GM12874 (cell line): ENCODE results near the gene IRAK1.

Experiments used
- TF ChIP-seq, protein P1 (sequence below): IDR thresholded peaks from 2 replicates; pipeline ENCODE4 v1.5.1; 2011; ENCODE audit warnings: low read depth, mild to moderate bottlenecking, control low read depth, low read length, moderate library complexity; ENCODE audit not compliant: insufficient read depth

IRAK1 gene

DNA sequence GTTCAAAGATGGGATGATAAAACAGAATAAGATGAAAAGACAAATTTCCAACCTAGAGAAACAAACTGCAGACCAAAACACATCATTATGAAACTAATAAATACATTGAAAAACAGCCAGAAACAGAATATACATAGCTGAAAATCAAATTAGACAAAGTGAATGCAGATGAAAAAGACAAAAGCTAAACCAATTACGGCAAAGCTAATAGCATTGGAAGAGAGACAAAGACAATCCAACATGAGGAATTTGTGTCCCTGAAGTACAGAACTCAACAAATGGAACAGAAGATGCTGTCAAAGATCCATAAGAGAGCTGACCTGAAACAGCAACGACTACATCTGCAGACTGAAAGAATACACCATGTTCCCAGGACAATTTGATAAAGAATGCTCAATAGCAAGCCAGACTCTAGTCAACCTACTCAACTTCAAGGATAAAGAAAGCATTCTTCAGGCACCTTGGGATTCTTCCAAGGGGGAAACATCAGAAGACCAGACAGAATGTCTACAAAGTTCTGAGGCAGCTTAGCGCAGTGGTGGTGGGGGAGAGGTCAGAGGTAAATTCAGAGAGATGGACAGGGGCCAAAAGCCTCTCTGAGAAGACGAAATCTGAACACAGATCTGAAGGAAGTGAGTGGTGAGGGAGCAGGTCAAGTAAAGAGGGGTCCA lies 27.4 kb upstream of the IRAK1 start:
- TF ChIP-seq, protein P1, sequence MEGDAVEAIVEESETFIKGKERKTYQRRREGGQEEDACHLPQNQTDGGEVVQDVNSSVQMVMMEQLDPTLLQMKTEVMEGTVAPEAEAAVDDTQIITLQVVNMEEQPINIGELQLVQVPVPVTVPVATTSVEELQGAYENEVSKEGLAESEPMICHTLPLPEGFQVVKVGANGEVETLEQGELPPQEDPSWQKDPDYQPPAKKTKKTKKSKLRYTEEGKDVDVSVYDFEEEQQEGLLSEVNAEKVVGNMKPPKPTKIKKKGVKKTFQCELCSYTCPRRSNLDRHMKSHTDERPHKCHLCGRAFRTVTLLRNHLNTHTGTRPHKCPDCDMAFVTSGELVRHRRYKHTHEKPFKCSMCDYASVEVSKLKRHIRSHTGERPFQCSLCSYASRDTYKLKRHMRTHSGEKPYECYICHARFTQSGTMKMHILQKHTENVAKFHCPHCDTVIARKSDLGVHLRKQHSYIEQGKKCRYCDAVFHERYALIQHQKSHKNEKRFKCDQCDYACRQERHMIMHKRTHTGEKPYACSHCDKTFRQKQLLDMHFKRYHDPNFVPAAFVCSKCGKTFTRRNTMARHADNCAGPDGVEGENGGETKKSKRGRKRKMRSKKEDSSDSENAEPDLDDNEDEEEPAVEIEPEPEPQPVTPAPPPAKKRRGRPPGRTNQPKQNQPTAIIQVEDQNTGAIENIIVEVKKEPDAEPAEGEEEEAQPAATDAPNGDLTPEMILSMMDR, result no peak

DNA sequence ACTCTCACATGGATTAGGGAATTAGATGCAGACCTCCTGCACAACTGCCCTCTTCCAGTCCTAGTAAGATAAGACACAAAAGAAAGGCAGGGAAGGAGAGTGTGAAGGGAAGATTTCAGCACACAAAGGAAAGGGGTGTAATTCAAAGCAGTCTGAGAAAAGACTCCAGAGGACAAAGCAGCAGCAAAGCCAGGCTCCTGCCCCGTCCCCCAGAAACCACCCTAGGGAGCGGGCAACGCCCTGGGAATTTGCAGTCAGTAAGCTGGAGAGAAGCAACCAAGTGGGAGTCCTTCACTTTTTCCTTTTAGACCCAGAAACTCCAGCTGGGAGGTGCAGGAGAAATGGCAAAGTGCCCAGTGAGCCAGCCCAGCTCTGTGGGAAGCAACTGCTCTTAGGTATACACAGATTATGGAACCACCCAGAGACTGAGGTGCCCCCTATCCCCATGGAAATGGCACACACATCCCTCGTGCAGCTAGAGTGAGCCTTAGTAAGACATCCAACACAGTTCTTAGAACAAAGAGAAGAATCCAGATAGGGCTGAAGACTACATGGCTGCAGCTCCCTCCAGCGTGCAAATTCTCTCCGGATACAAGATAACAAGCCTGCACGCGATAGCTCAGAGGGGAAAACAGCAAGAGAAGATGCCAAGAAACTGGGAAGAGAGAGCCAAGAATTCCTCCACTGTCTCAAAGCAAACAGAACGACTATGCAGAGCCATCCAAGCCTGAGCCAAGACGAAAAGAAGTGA lies 26.5 kb upstream of the IRAK1 start:
- TF ChIP-seq, protein P1, result no peak

DNA sequence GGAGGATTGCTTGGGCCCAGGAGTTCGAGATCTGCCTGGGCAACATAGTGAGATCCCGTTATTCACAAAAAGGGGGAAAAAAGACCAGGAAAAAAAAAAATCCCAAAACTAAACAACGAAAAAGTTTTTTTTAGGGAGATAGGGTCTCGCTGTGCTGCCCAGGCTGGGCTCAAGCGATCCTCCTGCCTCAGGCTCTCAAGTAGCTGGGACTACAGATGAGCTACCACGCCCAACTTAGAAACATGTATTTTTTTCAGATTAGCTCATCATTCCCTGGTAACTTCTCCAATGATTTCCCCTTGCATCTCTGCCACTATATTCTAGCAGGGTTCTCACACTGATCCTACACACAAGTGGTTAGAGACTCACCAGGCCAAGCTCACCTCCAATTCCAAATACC lies 24.4 kb upstream of the IRAK1 start:
- TF ChIP-seq, protein P1, result no peak

DNA sequence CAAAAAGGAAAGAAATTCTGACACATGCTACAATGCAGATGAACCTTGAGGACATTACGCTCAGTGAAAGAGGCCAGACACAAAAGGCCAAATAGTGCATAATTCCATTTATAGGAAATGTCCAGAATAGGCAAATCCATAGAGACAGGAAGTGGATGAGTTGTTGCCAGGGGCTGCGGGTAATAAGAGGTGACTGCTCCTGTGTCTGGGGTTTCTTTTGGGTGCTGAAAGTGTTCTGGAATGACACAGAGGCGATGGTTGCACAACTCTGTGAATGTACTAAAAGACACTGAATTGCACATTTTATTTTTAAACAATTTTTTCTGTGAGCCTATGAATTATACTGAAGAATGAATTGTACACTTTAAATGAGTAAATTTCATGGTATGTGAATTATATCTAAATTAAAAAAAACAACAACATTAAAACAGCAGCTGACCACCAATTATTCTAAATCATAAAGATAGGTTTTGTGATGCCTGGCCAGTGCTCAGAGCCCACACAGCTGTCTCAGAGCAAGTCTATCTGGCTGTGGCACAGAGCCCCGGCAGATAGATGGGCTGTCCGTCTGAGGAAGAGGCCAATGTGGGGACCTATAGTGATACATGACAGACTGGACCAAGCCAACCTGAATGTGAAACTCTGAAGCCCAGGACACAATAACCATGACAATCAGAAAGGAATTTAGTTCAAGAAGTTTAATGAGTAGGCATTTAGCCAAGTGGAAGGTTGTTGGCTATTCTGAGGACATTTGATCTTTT lies 23.5 kb upstream of the IRAK1 start:
- TF ChIP-seq, protein P1, result no peak

DNA sequence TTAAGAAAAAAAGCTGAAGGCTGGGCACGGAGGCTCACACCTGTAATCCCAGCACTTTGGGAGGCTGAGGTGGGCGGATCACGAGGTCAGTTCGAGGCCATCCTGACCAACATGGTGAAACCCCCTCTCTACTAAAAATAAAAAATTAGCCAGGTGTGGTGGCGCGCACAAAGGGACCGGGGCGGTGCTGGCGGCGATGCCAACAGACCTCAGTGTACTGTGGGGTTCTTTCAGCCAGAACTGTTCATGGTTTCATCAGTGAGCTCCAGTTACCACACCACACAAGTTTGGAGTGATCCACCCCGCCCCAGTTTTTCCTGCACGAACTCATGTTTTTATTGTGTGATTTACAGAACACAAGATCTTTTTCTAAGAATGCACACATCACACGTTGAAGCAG lies 21.2 kb upstream of the IRAK1 start:
- TF ChIP-seq, protein P1, result no peak

DNA sequence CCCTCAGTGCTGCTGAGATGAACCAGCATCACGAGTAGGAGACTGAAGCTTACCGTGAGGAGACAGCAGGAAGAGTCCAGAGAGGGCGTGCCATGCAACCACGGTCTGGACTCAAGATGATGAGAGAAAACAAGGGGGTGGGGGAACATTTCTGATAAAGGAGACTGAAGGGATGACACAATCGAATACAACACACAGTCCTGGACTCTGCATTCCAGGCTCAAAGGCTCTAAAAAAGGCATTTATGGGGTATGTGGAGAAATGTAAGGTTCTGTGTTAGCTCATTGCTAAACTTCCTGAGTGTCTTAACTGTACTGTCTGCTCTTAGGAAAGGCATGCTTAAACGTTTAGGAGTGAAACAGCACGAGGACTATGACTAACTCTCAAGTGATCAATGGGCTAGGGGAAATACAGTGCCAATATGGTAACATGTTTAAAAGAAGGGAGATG lies 20.6 kb upstream of the IRAK1 start:
- TF ChIP-seq, protein P1, result no peak

DNA sequence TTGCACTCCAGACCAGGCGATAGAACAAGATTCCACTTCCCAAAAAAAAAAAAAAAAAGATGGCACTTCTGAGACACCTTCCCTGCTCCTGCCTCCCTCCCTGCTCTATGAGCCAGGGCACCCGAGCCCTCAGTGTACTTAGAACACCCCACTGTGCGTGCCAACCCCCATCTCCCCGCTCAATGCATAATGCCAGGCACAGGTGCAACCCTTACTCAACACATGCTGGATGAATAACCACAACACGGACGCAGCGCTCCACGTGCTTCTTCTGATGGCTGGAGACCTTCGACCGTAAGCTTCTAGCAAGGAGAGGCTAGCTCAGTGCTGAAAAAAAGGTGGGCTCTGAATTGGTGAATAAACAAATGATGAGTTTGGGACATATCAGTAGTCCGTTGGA lies 19.9 kb upstream of the IRAK1 start:
- TF ChIP-seq, protein P1, result no peak
